OCI-LY3 (cell line): ENCODE results near the gene NIPAL3.

Experiments
- CTCF ChIP-seq: fragments of 200-600, 300-600 bp; sonication (generic); IDR thresholded peaks from 2 replicates; pipeline ENCODE4 v1.5.1; 2014; ENCODE audit warnings: antibody characterized with exemption, low read length, low read depth
- EZH2phosphoT487 ChIP-seq: fragments of 200-600 bp; shearing (Covaris generic); IDR thresholded peaks from 2 replicates; pipeline ENCODE4 v1.6.1; 2018; ENCODE audit warnings: antibody characterized with exemption, mixed run types, low read depth

DNA sequence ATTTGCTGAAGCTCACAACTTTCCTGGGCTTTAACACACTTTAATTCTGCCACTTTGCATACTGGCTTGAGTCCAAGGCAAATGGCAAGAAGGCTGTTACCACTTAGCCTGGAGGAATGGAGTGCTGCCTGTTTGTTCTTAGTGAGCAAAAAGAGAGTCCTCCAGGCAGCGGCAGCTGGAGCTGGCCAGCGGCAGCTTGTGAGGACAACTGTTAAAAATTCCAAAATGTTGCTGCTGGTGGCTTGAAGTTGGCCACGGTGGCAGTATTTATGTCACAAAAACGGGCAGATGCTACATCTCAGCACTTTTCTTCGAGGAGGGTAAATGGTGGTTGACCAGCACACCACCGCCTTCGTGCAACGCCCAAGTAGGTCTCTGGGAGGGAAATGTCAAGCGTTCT lies 29.4 kb upstream of the NIPAL3 start:
- TF ChIP-seq CTCF (no peak), EZH2phosphoT487 (no peak)
